HG03095 (cell line): Measurements from ENCODE around the gene KIR2DL1.
"Not testable (repeated sequence)": the region's sequence is repeated elsewhere in the genome, so short reads cannot be mapped to it uniquely, and the experiment has no call there.

Experiments used
- ATAC-seq: cut with Tn5 transposase; IDR thresholded peaks from one replicate; pipeline ENCODE4 v1.9.1; 2021; ENCODE audit warnings: moderate library complexity; ENCODE audit not compliant: unreplicated experiment

The KIR2DL1 gene

DNA sequence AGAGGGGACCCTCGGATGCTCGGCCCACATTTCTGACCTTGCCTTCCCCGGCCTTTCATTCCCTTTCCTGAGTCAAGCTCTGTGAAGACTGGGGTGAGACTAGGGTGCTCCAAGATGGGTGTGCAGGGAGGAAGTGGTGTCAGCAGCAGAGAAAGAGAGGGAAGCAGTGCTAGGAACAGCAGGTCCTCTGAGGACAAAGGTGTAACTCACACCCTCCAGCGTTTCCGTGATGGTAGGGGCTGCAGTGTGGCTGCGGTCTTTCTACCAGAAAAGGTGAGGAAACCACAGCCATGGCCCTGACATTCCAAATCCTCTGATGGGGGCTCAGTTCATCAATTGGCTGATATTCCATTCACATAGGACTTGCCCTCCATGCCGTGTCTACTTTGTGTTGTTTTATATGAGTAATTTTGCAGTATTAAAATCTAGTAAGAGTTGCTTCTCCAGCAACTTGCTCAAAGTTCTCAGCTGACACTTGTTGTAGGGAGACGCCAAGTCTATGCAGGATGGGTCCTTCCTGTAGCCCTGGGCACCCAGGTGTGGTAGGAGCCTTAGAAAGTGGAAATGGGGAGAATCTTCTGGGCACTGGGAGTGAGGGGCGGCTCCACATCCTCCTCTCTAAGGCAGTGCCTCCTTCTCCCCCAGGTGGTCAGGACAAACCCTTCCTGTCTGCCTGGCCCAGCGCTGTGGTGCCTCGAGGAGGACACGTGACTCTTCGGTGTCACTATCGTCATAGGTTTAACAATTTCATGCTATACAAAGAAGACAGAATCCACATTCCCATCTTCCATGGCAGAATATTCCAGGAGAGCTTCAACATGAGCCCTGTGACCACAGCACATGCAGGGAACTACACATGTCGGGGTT lies 48.3 kb downstream of the KIR2DL1 start:
- ATAC-seq = no peak

DNA sequence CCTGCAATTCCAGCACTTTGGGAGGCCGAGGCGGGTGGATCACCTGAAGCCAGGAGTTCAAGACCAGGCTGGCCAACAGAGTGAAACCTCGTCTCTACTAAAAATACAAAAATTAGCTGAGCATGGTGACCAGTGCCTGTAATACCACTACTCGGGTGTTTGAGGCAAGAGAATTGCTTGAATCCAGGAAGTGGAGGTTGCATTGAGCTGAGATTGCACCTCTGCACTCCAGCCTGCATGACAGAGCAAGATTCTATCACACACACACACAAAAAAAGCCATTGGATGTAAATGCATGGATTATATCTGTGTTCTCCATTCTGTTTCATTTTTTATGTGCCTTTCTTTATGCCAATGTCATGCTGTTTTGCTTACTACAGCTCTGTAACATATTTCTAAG lies 54.8 kb downstream of the KIR2DL1 start:
- ATAC-seq = not testable (repeated sequence)

DNA sequence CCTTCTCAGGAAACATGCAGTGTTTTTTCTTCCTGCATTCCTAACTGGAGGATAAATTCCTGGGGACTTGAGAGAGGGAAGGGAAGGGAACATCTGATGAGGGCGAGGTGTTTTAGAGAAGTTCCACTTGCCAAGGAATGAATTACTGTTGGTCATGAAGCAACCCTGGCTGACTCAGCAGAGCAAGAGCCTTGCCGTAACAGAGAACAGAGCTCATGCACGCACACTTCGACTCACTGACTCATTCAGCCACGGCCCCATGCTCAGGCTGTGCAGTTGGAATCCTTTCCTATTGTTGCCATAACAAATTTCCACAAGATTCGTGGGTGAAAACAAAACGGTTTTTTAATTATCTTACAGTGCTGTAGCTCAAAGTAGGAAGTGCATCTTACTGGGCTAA lies 55.7 kb downstream of the KIR2DL1 start:
- not testable (repeated sequence) for ATAC-seq

DNA sequence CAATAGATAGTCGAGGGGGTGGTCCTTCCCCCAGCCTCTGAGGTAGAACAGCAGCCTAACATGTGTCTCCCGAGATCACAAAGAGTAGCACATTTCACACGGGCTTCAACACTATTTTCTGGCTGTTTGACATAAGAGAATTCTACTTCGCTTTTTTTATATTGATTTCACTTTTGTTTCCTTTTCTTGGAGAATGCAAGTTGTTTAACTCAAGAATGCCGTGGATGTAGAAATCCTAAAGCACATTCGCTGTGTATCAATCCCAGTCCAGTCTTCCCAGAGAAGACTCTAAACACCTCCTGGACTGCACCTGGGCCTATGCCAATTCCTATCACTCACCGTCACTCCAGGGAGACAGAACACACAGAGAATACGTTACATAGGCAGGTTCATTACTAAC lies 58.5 kb downstream of the KIR2DL1 start:
- ATAC-seq = not testable (repeated sequence)

DNA sequence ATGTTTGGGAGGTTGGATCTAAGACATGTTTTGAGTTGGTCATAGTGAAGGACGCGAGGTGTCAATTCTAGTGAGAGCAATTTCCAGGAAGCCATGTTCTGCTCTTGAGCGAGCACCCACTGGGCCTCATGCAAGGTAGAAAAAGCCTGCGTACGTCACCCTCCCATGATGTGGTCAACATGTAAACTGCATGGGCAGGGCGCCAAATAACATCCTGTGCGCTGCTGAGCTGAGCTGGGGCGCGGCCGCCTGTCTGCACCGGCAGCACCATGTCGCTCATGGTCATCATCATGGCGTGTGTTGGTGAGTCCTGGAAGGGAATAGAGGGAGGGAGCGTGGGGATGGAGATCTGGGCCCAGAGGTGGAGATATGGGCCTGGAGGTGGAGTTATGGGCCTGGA lies 62.9 kb downstream of the KIR2DL1 start, which contains the start of gene KIR2DS4:
Gene KIR2DS4, plus strand, starts transcription at position 181 of the 400 bp plus-strand sequence.
- ATAC-seq = not testable (repeated sequence)
